ENCODE measurements around the gene MC2R.

- no peak for TF ChIP-seq POLR2A (IDR thresholded peaks at IDR 0.05)
- TF ChIP-seq, protein P1, sequence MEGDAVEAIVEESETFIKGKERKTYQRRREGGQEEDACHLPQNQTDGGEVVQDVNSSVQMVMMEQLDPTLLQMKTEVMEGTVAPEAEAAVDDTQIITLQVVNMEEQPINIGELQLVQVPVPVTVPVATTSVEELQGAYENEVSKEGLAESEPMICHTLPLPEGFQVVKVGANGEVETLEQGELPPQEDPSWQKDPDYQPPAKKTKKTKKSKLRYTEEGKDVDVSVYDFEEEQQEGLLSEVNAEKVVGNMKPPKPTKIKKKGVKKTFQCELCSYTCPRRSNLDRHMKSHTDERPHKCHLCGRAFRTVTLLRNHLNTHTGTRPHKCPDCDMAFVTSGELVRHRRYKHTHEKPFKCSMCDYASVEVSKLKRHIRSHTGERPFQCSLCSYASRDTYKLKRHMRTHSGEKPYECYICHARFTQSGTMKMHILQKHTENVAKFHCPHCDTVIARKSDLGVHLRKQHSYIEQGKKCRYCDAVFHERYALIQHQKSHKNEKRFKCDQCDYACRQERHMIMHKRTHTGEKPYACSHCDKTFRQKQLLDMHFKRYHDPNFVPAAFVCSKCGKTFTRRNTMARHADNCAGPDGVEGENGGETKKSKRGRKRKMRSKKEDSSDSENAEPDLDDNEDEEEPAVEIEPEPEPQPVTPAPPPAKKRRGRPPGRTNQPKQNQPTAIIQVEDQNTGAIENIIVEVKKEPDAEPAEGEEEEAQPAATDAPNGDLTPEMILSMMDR (IDR thresholded peaks at IDR 0.05) = no peak
- TF ChIP-seq POLR2AphosphoS5 (IDR thresholded peaks at IDR 0.05) = no peak
Observed at GRCh38 chr18:13943338-13943737, 28.0 kb upstream of the MC2R start.
